Measurements from ENCODE around the gene MAP3K1.
"Not testable (repeated sequence)": the region's sequence is repeated elsewhere in the genome, so short reads cannot be mapped to it uniquely, and the experiment has no call there.

MAP3K1 gene

GRCh38 chr5:56807679-56808078 lies 7.7 kb upstream of the MAP3K1 start:
- no peak for TF ChIP-seq POLR2A (IDR thresholded peaks at IDR 0.05; ENCODE audit: low read length)
- no peak for TF ChIP-seq GATA1 (IDR thresholded peaks at IDR 0.05; ENCODE audit: low read depth, low read length)
- DNase-seq = no peak

- TF ChIP-seq POLR2A (IDR thresholded peaks at IDR 0.05; ENCODE audit: low read length) = no peak
- TF ChIP-seq GATA1 (IDR thresholded peaks at IDR 0.05; ENCODE audit: low read depth, low read length) = no peak
Measured at GRCh38 chr5:56808211-56808610, 7.1 kb upstream of the MAP3K1 start.

GRCh38 chr5:56810826-56811225 lies 4.5 kb upstream of the MAP3K1 start:
- TF ChIP-seq POLR2A (IDR thresholded peaks at IDR 0.05; ENCODE audit: low read length) (no peak), GATA1 (IDR thresholded peaks at IDR 0.05; ENCODE audit: low read depth, low read length) (no peak)
- no peak for DNase-seq

More at GRCh38 chr5:56808211-56808610, 7.1 kb upstream of the MAP3K1 start:
- DNase-seq = no peak

GRCh38 chr5:56812110-56812509 lies 3.2 kb upstream of the MAP3K1 start:
- peak; percentile 88 to 89 for DNase-seq
- TF ChIP-seq POLR2A (IDR thresholded peaks at IDR 0.05; ENCODE audit: low read length) = no peak
- no peak for TF ChIP-seq GATA1 (IDR thresholded peaks at IDR 0.05; ENCODE audit: low read depth, low read length)

GRCh38 chr5:56813302-56813701 lies 2.0 kb upstream of the MAP3K1 start:
- TF ChIP-seq GATA1 (IDR thresholded peaks at IDR 0.05; ENCODE audit: low read depth, low read length) (no peak), POLR2A (IDR thresholded peaks at IDR 0.05; ENCODE audit: low read length) (no peak)

GRCh38 chr5:56814361-56814962 lies 887 bp upstream of the MAP3K1 start:
- DNase-seq = peak in 1 of 2 experiments; percentile 59
- TF ChIP-seq POLR2A (IDR thresholded peaks at IDR 0.05; ENCODE audit: low read length) = no peak
- TF ChIP-seq GATA1 (IDR thresholded peaks at IDR 0.05; ENCODE audit: low read depth, low read length) = no peak

More at GRCh38 chr5:56813302-56813701, 2.0 kb upstream of the MAP3K1 start:
- peak in 1 of 2 experiments; percentile 30 for DNase-seq

GRCh38 chr5:56815658-56816545 lies 553 bp downstream of the MAP3K1 start:
- peak; percentile 72 to 81 for DNase-seq
- TF ChIP-seq POLR2A (IDR thresholded peaks at IDR 0.05; ENCODE audit: low read length) (no peak), GATA1 (IDR thresholded peaks at IDR 0.05; ENCODE audit: low read depth, low read length) (no peak)

GRCh38 chr5:56816546-56817081 lies 1.3 kb downstream of the MAP3K1 start:
- TF ChIP-seq GATA1 (IDR thresholded peaks at IDR 0.05; ENCODE audit: low read depth, low read length) (no peak), POLR2A (IDR thresholded peaks at IDR 0.05; ENCODE audit: low read length) (peak; percentile 23)

GRCh38 chr5:56817263-56818014 lies 2.1 kb downstream of the MAP3K1 start:
- TF ChIP-seq POLR2A (IDR thresholded peaks at IDR 0.05; ENCODE audit: low read length) (no peak), GATA1 (IDR thresholded peaks at IDR 0.05; ENCODE audit: low read depth, low read length) (no peak)
- DNase-seq = peak; percentile 41 to 42

More at GRCh38 chr5:56816546-56817081, 1.3 kb downstream of the MAP3K1 start:
- DNase-seq = peak; percentile 75 to 81

- peak; percentile 17 to 28 for DNase-seq
- TF ChIP-seq POLR2A (IDR thresholded peaks at IDR 0.05; ENCODE audit: low read length) = no peak
- no peak for TF ChIP-seq GATA1 (IDR thresholded peaks at IDR 0.05; ENCODE audit: low read depth, low read length)
Measured at GRCh38 chr5:56818450-56819037, 3.2 kb downstream of the MAP3K1 start.

GRCh38 chr5:56819060-56819881 lies 3.9 kb downstream of the MAP3K1 start:
- peak; percentile 21 to 28 for DNase-seq
- TF ChIP-seq POLR2A (IDR thresholded peaks at IDR 0.05; ENCODE audit: low read length) (no peak), GATA1 (IDR thresholded peaks at IDR 0.05; ENCODE audit: low read depth, low read length) (no peak)

- DNase-seq = not testable (repeated sequence)
Measured at GRCh38 chr5:56821868-56822267, 6.5 kb downstream of the MAP3K1 start.

GRCh38 chr5:56822981-56823380 lies 7.6 kb downstream of the MAP3K1 start:
- DNase-seq = no peak
- TF ChIP-seq POLR2A (IDR thresholded peaks at IDR 0.05; ENCODE audit: low read length) = no peak
- TF ChIP-seq GATA1 (IDR thresholded peaks at IDR 0.05; ENCODE audit: low read depth, low read length) = no peak
